Epithelial cell of prostate (primary cell): Measurements from ENCODE around the gene TGDS.
"Not testable (repeated sequence)": the region's sequence is repeated elsewhere in the genome, so short reads cannot be mapped to it uniquely, and the experiment has no call there.

Experiments
- DNase-seq: peaks from one replicate; pipeline ENCODE4 v3.0.0-alpha.2; 2011; ENCODE audit warnings: low read depth, low spot score
- H3K27ac ChIP-seq: fragments of 450-650 bp; 2 replicates; pipeline ENCODE4 v1.5.1; 2017; ENCODE audit warnings: mild to moderate bottlenecking

Gene TGDS

GRCh38 chr13:94595950-94596574, at the start of gene TGDS:
Gene TGDS, minus strand, starts transcription at chr13:94596152. Its CDS starts 16 bp downstream, at chr13:94596136.
- DNase-seq, result peak; percentile 59
- H3K27ac ChIP-seq, result peak within 1 kb of the TSS; percentile 60

- peak overlapping the region; percentile 93 for H3K27ac ChIP-seq
- DNase-seq, result peak; percentile 63
These were observed 45.5 kb upstream of the TGDS start for GRCh38 chr13:94641409-94641941.

GRCh38 chr13:94640721-94641120, 44.8 kb upstream of the TGDS start:
- peak overlapping the region; percentile 93 for H3K27ac ChIP-seq
- no peak for DNase-seq

- not testable (repeated sequence) for DNase-seq
These were observed 41.7 kb upstream of the TGDS start for GRCh38 chr13:94637677-94638076.

GRCh38 chr13:94636942-94637578, 41.1 kb upstream of the TGDS start:
- DNase-seq, result no peak
- no peak overlapping the region for H3K27ac ChIP-seq

More at GRCh38 chr13:94637677-94638076, 41.7 kb upstream of the TGDS start:
- H3K27ac ChIP-seq, result not testable (repeated sequence)

GRCh38 chr13:94636096-94636495, 40.1 kb upstream of the TGDS start:
- H3K27ac ChIP-seq, DNase-seq: not testable (repeated sequence)

- H3K27ac ChIP-seq, result no peak overlapping the region
- DNase-seq, result no peak
These were observed 36.5 kb upstream of the TGDS start for GRCh38 chr13:94632226-94632980.

- DNase-seq, result no peak
- H3K27ac ChIP-seq, result no peak overlapping the region
These were observed 34.9 kb upstream of the TGDS start for GRCh38 chr13:94630858-94631257.

GRCh38 chr13:94623316-94623715, 27.4 kb upstream of the TGDS start:
- no peak for DNase-seq
- no peak overlapping the region for H3K27ac ChIP-seq

- no peak overlapping the region for H3K27ac ChIP-seq
- no peak for DNase-seq
These were observed 26.4 kb upstream of the TGDS start for GRCh38 chr13:94622344-94622743.

- no peak overlapping the region for H3K27ac ChIP-seq
- no peak for DNase-seq
These were observed 24.4 kb upstream of the TGDS start for GRCh38 chr13:94620286-94620896.

GRCh38 chr13:94617389-94618000, 21.5 kb upstream of the TGDS start:
- H3K27ac ChIP-seq, result no peak overlapping the region
- DNase-seq, result no peak

- H3K27ac ChIP-seq, result no peak overlapping the region
These were observed 17.1 kb upstream of the TGDS start for GRCh38 chr13:94613051-94613450.

GRCh38 chr13:94612050-94612449, 16.1 kb upstream of the TGDS start:
- DNase-seq, result no peak

More at GRCh38 chr13:94613051-94613450, 17.1 kb upstream of the TGDS start:
- no peak for DNase-seq

GRCh38 chr13:94610475-94610874, 14.5 kb upstream of the TGDS start:
- no peak for DNase-seq
- no peak overlapping the region for H3K27ac ChIP-seq

More at GRCh38 chr13:94612050-94612449, 16.1 kb upstream of the TGDS start:
- no peak overlapping the region for H3K27ac ChIP-seq

- no peak overlapping the region for H3K27ac ChIP-seq
- no peak for DNase-seq
These were observed 13.2 kb upstream of the TGDS start for GRCh38 chr13:94609196-94609595.

- no peak overlapping the region for H3K27ac ChIP-seq
- DNase-seq, result no peak
These were observed 12.6 kb upstream of the TGDS start for GRCh38 chr13:94608586-94608985.

GRCh38 chr13:94607939-94608338, 12.0 kb upstream of the TGDS start:
- H3K27ac ChIP-seq, result no peak overlapping the region
- DNase-seq, result no peak

- H3K27ac ChIP-seq, result no peak overlapping the region
- no peak for DNase-seq
These were observed 11.1 kb upstream of the TGDS start for GRCh38 chr13:94607056-94607455.

GRCh38 chr13:94602467-94602866, 6.5 kb upstream of the TGDS start:
- no peak for DNase-seq
- peak overlapping the region; percentile 72 for H3K27ac ChIP-seq
